Liver (tissue), 3 donors: ENCODE data around the gene CMIP.

Experiments
- ATF3 ChIP-seq: IDR thresholded peaks from 2 replicates; pipeline ENCODE4 v1.6.1; 2016; ENCODE audit warnings: antibody characterized with exemption
- CTCF ChIP-seq: fragments of 150-350 bp; IDR thresholded peaks from 2 replicates; pipeline ENCODE4 v1.5.1; 2017; ENCODE audit warnings: improper control_type of control experiment, low read depth, low read length; ENCODE audit not compliant: missing input control
- GABPA ChIP-seq, 2 donors: IDR thresholded peaks in 1 of 2; conservative IDR thresholded peaks in 1 of 2; 2 replicates each; pipeline ENCODE4 v1.6.1; 2016; ENCODE audit warnings: antibody characterized with exemption in 2 of 2, mild to moderate bottlenecking in 1 of 2, moderate library complexity in 1 of 2
- JUND ChIP-seq, 2 donors: IDR thresholded peaks; 2 replicates each; pipeline ENCODE4 v1.6.1; 2016; ENCODE audit warnings: antibody characterized with exemption in 2 of 2
- MAX ChIP-seq: IDR thresholded peaks from 2 replicates; pipeline ENCODE4 v1.6.1; 2016; ENCODE audit warnings: antibody characterized with exemption
- NR2F2 ChIP-seq: IDR thresholded peaks from 2 replicates; pipeline ENCODE4 v1.6.1; 2016; ENCODE audit warnings: antibody characterized with exemption
- RAD21 ChIP-seq, 2 donors: IDR thresholded peaks; 2 replicates each; pipeline ENCODE4 v1.6.1; 2016; ENCODE audit warnings: antibody characterized with exemption in 2 of 2, mild to moderate bottlenecking in 2 of 2
- RXRA ChIP-seq, 2 donors: IDR thresholded peaks; 2 replicates each; pipeline ENCODE4 v1.6.1; 2017 to 2018; ENCODE audit warnings: antibody characterized with exemption in 2 of 2, mild to moderate bottlenecking in 1 of 2
- TAF1 ChIP-seq: conservative IDR thresholded peaks from 2 replicates; pipeline ENCODE4 v1.6.1; 2016; ENCODE audit warnings: antibody characterized with exemption, mild to moderate bottlenecking
- YY1 ChIP-seq: IDR thresholded peaks from 2 replicates; pipeline ENCODE4 v1.6.1; 2016; ENCODE audit warnings: antibody characterized with exemption, mild to moderate bottlenecking
- ZBTB33 ChIP-seq: IDR thresholded peaks from 2 replicates; pipeline ENCODE4 v1.6.1; 2016; ENCODE audit warnings: antibody characterized with exemption
- donor health status: healthy.
- donor health status: healthy.

GRCh38 chr16:81755915-81756614 lies 311.5 kb downstream of the CMIP start:
- no peak for TF ChIP-seq CTCF
- TF ChIP-seq MAX: no peak
- no peak for TF ChIP-seq ATF3
- no peak for TF ChIP-seq RAD21 (IDR thresholded peaks at IDR 0.05)
- TF ChIP-seq JUND (IDR thresholded peaks at IDR 0.05): no peak
- no peak for TF ChIP-seq NR2F2
- TF ChIP-seq RXRA (IDR thresholded peaks at IDR 0.05): no peak
- no peak for TF ChIP-seq YY1
- no peak for TF ChIP-seq TAF1
- no peak for TF ChIP-seq ZBTB33
- no peak for TF ChIP-seq GABPA (IDR thresholded peaks at IDR 0.05 in 1 of 2, conservative IDR thresholded peaks at IDR 0.05 in 1 of 2)
